Measurements from ENCODE around the gene EFNA5. TPM values are rescaled to one million over a fixed set of nuclear protein-coding genes. Genes with fewer than 3 reads are reported as not detected.
A peak's percentile ranks its signal among the peaks of the same experiment; 100 is the strongest.

EFNA5 gene
- total and polyA plus RNA-seq, 5 experiments from 2014 or later: 0.03 TPM; not detected in 4

DNA sequence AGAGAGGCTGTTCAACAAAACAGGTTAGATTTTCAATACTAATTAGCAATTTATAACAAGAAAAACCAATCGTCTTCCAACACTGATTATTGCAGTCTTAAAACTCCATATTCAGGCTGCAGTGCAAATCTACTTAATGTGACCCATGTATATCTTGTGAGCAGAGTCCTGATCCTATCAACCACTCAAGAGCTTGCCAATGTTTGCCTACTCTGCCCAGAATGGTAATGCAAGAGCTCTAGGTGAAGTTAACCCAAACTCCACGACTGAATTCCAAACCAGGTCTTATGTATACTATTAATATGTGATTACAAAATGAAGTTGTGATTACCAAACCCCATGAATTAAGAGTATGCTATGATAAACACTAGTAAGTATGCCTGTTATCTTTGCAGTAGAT is 17.1 kb downstream of the EFNA5 start:
- H3K4me3 Mint-ChIP-seq: no peak overlapping the region
- no peaks in the 10 kb centered on the region for H3K36me3 Mint-ChIP-seq
- H3K27me3 Mint-ChIP-seq: peaks cover 13 to 33% (median 16%) of the 10 kb centered on the region in 5 donors
- DNase-seq (peak in 1 of 10 donors; percentile 23), ATAC-seq (no peak)
- no peaks in the 10 kb centered on the region for H3K9me3 Mint-ChIP-seq
- POLR2A ChIA-PET: no interaction called here
- H3K4me1 Mint-ChIP-seq: no peaks in the 10 kb centered on the region
- no peak overlapping the region for H3K27ac Mint-ChIP-seq

DNA sequence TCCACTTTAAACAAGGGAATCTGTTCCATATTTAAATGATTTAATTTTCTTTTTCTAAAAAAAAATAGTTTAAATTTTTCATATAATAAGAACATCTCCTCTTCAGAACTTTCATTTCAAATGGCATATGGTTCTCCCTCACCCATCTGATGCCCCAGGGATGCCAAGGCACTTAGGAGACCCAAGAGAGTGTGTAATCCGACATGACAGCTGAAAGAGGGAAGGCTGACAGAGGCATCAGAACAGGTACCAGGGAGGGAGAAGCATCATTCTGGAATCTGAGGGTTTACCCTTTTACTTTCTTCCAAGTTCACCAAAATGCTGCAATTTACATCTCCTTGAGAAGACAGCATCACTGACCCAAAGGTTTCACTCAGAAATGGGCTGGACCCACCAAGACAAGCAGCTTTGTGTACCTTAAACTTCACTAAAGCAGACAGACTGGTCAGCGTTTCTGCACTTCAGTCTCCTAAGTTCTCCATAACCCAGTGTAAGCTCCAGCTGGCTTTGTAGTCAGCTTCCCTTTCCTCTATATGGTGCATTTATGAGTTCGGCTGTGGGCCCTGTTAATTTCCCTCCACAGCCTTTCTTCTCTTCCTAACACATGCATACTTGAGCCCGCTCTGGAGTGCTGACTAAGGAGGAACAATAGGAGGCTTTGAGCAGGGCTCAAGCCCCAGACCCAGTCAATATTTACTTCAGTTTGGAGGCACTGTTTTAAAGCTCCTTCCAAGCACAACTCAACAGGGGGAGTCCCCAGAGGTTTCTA is 17.7 kb downstream of the EFNA5 start:
- Mint-ChIP-seq H3K4me1 (no peaks in the 10 kb centered on the region), H3K9me3 (no peaks in the 10 kb centered on the region), H3K4me3 (no peak overlapping the region), H3K27ac (no peak overlapping the region), H3K36me3 (no peaks in the 10 kb centered on the region), H3K27me3 (peaks cover 11 to 26% (median 14%) of the 10 kb centered on the region in 5 donors)
- DNase-seq (peak in 1 of 10 donors; percentile 32), ATAC-seq (no peak)
- POLR2A ChIA-PET: no interaction called here

DNA sequence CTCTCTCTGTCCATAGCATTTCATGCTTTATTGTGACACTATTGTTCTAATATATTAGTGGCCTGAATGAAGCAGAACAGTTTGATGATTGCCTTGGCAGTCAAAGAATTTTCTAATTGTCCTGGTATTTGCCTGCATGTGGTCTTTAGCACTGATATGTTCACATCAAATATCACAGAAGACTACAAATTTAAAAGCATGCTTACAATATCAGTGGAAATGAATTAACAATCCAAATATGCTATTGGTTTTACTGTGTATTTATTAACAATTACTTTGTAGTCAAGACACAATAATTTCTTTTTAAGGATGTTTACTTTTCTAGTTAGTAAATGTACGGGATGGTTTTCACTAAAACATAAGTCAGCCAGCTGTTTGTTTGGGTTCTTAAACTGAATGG is 18.3 kb downstream of the EFNA5 start:
- Mint-ChIP-seq H3K4me1 (no peaks in the 10 kb centered on the region), H3K27me3 (peaks cover 9 to 23% (median 11%) of the 10 kb centered on the region in 5 donors), H3K27ac (no peak overlapping the region), H3K4me3 (no peak overlapping the region), H3K36me3 (no peaks in the 10 kb centered on the region), H3K9me3 (no peaks in the 10 kb centered on the region)
- DNase-seq (no peak), ATAC-seq (no peak)
- POLR2A ChIA-PET: no interaction called here

DNA sequence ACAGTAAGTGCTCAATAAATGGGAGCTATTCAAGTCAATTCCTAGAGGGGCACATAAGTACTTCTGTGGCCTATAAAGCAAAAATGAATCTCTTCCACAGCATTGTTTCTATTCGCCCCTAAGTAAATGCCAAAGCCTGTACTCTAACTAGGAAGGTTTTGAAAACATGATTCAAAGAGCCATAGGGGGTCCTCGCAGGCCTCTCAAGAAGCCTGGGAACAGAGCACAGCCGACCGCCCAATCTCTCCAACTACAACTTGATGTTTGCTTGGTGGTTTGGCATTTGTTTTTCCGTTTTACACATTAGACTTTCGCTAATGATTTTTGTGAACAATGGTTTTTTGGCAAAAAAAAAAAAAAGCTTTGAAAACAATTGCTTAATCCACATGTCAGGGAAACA is 19.4 kb downstream of the EFNA5 start:
- ATAC-seq: no peak
- Mint-ChIP-seq H3K36me3 (no peaks in the 10 kb centered on the region), H3K4me1 (no peaks in the 10 kb centered on the region), H3K9me3 (no peaks in the 10 kb centered on the region), H3K4me3 (no peak overlapping the region), H3K27me3 (peaks cover 9 to 23% (median 11%) of the 10 kb centered on the region in 5 donors), H3K27ac (no peak overlapping the region)
- POLR2A ChIA-PET: no interaction called here
- no peak for DNase-seq

DNA sequence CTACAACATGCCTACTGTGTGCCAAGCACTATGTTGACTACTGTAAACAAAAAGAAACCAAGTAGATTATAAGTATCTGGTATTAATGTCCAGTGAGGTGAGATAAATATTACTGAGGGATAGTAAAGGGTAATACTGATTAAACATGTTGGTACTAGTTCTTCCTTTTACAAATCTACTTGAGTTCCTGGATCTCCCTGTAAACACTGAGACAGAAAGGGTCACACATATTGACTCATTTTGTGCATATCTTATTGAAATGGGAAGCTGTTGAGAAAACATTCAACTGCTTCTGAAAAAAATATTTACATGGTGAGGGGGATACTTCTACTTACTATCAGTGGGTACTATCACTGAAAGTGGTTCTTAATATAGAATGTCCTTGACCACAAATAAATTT is 24.3 kb downstream of the EFNA5 start:
- DNase-seq (no peak), ATAC-seq (no peak)
- POLR2A ChIA-PET: no interaction called here
- Mint-ChIP-seq H3K27ac (no peak overlapping the region), H3K9me3 (no peaks in the 10 kb centered on the region), H3K4me3 (no peak overlapping the region), H3K36me3 (peaks cover 0 to 2% (median 0%) of the 10 kb centered on the region in 3 donors), H3K4me1 (no peaks in the 10 kb centered on the region), H3K27me3 (peaks cover 3 to 22% (median 5%) of the 10 kb centered on the region in 5 donors)

DNA sequence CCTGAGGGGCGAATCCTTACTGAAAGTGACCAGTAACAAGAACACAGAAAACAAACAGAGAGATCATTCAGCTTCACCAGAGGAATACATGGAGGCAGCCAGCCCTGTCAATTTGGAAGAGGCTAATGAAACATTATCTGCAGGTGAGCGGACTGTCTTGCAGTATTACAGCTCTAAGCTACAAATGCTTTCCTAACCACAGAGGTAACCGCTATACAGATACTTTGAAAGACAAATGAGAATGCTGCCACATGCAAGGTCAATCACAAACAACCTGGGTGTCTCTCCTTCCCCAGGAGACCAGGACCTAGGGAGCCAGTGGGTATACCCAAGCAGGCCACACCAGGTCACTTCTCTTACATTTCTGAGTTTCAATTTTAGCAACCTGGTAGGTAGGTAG is 30.2 kb downstream of the EFNA5 start:
- DNase-seq (no peak), ATAC-seq (no peak)
- POLR2A ChIA-PET: no interaction called here
- peaks cover 0 to 2% (median 0%) of the 10 kb centered on the region in 3 donors for H3K36me3 Mint-ChIP-seq
- no peak overlapping the region for H3K27ac Mint-ChIP-seq
- no peak overlapping the region for H3K4me3 Mint-ChIP-seq
- H3K27me3 Mint-ChIP-seq: peaks cover 0 to 34% (median 7%) of the 10 kb centered on the region in 5 donors
- H3K9me3 Mint-ChIP-seq: no peaks in the 10 kb centered on the region
- H3K4me1 Mint-ChIP-seq: no peaks in the 10 kb centered on the region

DNA sequence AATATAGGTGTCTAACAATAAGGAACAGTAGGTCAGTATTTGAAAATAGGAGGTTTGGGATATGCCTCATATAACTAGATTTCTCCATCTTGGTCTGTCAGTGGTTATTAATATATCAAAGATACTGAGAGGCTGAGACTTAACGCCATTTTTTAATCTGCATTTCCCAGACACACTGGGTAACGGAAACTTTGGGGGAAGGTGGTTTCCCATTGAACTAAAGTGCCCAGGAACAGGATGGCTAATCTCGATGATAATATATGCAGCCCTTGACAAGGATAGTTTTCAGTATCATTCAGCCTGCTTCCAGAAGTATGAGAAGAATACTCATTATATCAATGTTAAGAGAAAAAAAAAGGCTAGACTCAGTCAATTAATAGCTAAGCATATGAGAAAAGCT is 30.7 kb downstream of the EFNA5 start:
- Mint-ChIP-seq H3K36me3 (peaks cover 0 to 2% (median 0%) of the 10 kb centered on the region in 3 donors), H3K4me3 (no peak overlapping the region), H3K27me3 (peaks cover 0 to 34% (median 7%) of the 10 kb centered on the region in 5 donors), H3K27ac (no peak overlapping the region), H3K9me3 (no peaks in the 10 kb centered on the region), H3K4me1 (no peaks in the 10 kb centered on the region)
- POLR2A ChIA-PET: no interaction called here
- DNase-seq (no peak), ATAC-seq (no peak)

DNA sequence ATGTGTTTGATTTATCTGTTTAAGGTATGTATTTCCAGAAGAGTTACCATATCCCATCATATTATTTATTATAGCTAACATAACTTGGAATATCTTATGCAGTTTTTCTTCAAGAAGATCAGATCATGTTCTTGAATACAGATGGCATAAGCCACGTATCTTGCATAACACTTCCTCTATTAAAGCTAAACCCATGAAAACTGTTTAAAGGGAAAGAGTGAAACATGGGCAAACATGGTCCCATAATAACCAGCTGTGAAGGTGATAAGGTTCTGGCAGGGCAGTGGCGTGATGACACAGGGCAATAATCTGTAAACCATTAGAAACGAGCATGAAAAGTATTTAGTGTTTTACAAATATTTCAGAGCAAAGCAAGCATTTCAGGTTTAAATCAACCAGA is 34.2 kb downstream of the EFNA5 start:
- H3K27me3 Mint-ChIP-seq: peaks cover 2 to 25% (median 11%) of the 10 kb centered on the region in 5 donors
- POLR2A ChIA-PET: no interaction called here
- ATAC-seq (no peak), DNase-seq (no peak)
- no peak overlapping the region for H3K27ac Mint-ChIP-seq
- H3K9me3 Mint-ChIP-seq: no peaks in the 10 kb centered on the region
- H3K36me3 Mint-ChIP-seq: no peaks in the 10 kb centered on the region
- H3K4me1 Mint-ChIP-seq: no peaks in the 10 kb centered on the region
- H3K4me3 Mint-ChIP-seq: no peak overlapping the region

DNA sequence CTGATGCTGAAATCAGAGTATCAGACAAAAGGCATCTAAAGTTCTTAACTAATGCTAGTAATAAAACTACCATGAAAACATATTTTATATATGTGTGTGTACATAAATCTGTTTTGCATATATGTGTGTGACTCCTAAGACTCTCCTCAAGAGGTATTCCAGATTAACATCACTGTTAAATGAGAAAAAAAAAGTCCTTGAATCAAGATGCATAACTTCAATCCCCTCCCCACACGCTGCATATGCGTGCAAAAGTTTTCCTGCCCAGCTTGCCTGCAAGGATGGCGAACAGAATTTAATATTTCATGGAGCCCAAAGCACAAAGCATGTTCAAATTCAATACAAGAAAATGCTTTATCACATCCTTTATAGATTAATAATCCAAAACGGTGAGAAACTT is 34.7 kb downstream of the EFNA5 start:
- Mint-ChIP-seq H3K27ac (no peak overlapping the region), H3K27me3 (peaks cover 2 to 23% (median 11%) of the 10 kb centered on the region in 5 donors), H3K4me3 (no peak overlapping the region), H3K9me3 (no peaks in the 10 kb centered on the region), H3K4me1 (no peaks in the 10 kb centered on the region), H3K36me3 (no peaks in the 10 kb centered on the region)
- ATAC-seq (no peak), DNase-seq (no peak)
- POLR2A ChIA-PET: no interaction called here

DNA sequence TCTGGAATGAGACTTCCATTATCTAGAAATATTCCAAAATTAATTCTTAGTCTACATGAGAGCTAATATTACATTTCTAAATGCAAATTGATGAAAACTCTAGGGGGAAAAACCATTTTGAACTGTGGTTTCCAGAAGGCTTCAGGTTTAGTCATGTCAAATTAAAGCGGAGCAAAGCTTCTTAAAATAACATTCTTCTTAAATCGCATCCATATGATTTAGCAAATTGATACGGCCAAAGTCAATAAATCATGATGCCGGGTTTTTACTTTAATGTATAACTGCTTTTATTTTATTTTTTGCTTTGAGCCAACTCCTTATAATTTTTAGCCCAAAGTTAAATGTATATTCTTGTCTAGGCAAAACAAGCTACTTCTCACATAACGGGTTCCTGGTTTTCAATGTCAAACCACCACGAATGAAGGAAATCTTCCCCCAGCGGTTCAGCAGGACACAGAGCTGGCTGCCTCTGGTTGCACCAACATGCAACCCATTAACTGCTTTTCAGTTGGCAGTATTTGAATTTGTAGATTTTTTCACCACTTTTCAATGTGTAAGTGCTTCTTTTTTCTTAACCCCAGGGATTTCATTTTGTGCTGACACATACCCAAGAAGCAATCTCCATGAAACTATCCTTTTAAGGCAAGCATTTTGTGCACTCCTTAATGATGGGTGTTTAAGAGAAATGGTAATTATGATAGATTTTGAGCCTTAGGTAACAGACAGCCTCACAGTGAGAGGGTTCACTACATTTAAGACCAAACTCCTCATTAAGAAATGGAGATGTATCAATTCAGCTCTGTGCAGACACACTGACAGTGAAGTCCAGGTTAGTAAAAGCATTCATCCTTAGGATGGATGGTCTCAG is 35.5 kb downstream of the EFNA5 start:
- DNase-seq: no peak
- H3K36me3 Mint-ChIP-seq: no peaks in the 10 kb centered on the region
- H3K9me3 Mint-ChIP-seq: no peaks in the 10 kb centered on the region
- H3K4me3 Mint-ChIP-seq: no peak overlapping the region
- ATAC-seq: no peak
- POLR2A ChIA-PET: no interaction called here
- H3K27ac Mint-ChIP-seq: no peak overlapping the region
- peaks cover 2 to 15% (median 10%) of the 10 kb centered on the region in 5 donors for H3K27me3 Mint-ChIP-seq
- no peaks in the 10 kb centered on the region for H3K4me1 Mint-ChIP-seq

DNA sequence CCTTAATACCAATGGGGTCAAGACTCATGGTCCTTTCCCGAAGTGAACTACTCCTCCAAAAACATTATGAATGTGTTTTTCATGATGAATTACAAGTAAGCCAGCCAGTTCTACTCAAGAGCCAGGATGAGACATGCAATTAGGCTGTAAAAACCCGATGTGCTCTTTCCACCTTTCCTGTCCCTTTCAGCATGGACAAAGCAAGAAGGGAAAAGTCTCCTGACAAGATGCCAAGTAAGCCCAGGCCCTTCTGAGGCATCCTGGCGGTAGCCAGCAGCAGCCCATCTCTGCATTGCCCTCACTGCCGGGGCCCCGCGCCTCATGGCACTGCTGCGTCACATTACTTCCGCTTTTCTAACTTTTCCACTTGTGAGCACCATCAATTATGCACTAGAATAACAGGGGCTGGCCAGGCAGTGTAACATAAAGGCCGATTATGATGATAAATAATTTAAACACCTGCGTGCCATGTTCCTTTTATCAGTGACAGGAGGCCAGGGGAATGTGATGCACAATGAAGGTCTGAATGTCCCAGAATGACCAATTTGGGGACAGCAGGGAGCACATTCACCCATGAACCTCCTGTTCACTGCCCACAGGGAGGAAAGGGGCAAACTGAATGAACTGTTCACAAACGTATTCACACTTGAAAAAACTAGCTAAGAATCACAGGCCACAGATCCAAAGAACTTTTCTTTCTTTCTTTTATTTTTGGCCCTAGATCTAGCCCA is 37.4 kb downstream of the EFNA5 start:
- POLR2A ChIA-PET: no interaction called here

DNA sequence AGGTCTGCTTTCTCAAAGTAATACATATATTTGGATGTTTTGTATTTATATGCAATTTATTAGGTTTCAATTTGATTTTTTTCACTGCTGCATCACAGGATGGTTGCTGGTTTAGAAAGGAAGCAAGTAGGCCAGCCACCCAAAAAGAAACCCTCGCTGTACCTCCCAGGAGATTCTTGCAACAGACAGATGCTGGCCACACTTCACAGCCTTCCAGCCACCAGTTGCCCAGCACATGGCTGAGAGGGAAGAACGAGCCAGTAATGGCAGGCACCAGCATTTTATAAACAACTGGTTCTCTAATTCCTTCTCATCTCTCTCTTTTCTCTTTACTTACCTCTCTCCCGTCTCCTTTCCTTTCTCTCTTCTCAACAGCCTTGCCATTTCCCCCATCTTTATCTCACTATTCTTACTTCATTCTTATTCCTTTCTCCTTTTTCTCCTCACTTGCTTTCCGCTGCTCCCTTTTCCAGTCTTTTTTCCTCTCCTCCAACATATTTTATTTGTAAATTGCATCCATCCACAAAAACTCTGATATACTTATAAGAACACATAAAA is 38.9 kb downstream of the EFNA5 start:
- no peaks in the 10 kb centered on the region for H3K36me3 Mint-ChIP-seq
- DNase-seq (no peak), ATAC-seq (no peak)
- no peaks in the 10 kb centered on the region for H3K4me1 Mint-ChIP-seq
- no peak overlapping the region for H3K27ac Mint-ChIP-seq
- peaks cover 2 to 13% (median 5%) of the 10 kb centered on the region in 5 donors for H3K27me3 Mint-ChIP-seq
- POLR2A ChIA-PET: no interaction called here
- H3K4me3 Mint-ChIP-seq: no peak overlapping the region
- H3K9me3 Mint-ChIP-seq: no peaks in the 10 kb centered on the region

More for the DNA sequence above, 37.4 kb downstream of the EFNA5 start:
- Mint-ChIP-seq H3K4me3 (no peak overlapping the region), H3K27ac (no peak overlapping the region), H3K4me1 (no peaks in the 10 kb centered on the region), H3K36me3 (no peaks in the 10 kb centered on the region), H3K27me3 (peaks cover 2 to 13% (median 8%) of the 10 kb centered on the region in 5 donors), H3K9me3 (no peaks in the 10 kb centered on the region)
- ATAC-seq: no peak
- no peak for DNase-seq

DNA sequence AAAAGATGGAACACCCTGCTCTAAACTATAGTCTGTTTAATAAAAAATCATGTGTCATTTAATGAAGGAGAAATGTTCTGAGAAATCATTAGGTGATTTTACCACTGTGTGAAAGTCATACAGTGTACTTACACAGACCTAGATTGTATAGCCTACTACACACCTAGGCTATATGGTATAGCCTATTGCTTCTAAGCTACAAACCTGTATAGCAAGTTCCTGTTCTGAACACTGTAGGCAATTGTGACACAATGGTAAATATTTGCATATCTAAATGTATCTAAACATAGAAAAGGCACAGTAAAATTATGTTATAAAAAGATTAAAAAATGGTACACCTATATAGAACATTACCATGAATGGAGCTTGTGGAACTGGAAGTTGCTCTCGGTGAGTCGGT is 40.6 kb downstream of the EFNA5 start:
- no peaks in the 10 kb centered on the region for H3K36me3 Mint-ChIP-seq
- H3K4me3 Mint-ChIP-seq: no peak overlapping the region
- no peaks in the 10 kb centered on the region for H3K4me1 Mint-ChIP-seq
- no peak for ATAC-seq
- no peak overlapping the region for H3K27ac Mint-ChIP-seq
- POLR2A ChIA-PET: no interaction called here
- DNase-seq: no peak
- H3K9me3 Mint-ChIP-seq: no peaks in the 10 kb centered on the region
- peaks cover 2 to 13% (median 5%) of the 10 kb centered on the region in 5 donors for H3K27me3 Mint-ChIP-seq
